ENCODE measurements around the gene SLCO3A1.

DNA sequence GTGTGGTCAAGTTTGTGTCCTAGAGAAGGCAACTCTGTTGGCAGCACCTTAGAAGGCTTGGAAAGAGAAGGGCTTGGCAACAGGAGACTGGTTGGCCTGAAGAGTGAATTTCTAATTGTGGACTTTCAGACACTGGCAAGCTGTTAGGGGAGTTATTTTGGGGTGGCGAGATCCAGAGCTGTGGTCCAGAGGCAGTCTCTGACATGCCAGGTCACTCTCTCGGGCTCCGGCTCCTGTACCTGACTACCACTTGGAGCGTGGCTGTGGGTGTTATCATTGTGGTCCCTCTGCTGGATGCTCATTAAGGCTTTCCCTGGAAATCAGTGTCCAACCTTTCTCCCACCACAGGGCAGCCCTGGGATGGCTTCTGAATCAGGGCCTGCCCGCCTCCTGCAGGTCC is 209.0 kb downstream of the SLCO3A1 start:
- TF ChIP-seq, protein P1, sequence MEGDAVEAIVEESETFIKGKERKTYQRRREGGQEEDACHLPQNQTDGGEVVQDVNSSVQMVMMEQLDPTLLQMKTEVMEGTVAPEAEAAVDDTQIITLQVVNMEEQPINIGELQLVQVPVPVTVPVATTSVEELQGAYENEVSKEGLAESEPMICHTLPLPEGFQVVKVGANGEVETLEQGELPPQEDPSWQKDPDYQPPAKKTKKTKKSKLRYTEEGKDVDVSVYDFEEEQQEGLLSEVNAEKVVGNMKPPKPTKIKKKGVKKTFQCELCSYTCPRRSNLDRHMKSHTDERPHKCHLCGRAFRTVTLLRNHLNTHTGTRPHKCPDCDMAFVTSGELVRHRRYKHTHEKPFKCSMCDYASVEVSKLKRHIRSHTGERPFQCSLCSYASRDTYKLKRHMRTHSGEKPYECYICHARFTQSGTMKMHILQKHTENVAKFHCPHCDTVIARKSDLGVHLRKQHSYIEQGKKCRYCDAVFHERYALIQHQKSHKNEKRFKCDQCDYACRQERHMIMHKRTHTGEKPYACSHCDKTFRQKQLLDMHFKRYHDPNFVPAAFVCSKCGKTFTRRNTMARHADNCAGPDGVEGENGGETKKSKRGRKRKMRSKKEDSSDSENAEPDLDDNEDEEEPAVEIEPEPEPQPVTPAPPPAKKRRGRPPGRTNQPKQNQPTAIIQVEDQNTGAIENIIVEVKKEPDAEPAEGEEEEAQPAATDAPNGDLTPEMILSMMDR (IDR thresholded peaks at IDR 0.05) = no peak
- TF ChIP-seq POLR2A (IDR thresholded peaks at IDR 0.05) = no peak
